Measurements from ENCODE around the gene MGLL.

DNA sequence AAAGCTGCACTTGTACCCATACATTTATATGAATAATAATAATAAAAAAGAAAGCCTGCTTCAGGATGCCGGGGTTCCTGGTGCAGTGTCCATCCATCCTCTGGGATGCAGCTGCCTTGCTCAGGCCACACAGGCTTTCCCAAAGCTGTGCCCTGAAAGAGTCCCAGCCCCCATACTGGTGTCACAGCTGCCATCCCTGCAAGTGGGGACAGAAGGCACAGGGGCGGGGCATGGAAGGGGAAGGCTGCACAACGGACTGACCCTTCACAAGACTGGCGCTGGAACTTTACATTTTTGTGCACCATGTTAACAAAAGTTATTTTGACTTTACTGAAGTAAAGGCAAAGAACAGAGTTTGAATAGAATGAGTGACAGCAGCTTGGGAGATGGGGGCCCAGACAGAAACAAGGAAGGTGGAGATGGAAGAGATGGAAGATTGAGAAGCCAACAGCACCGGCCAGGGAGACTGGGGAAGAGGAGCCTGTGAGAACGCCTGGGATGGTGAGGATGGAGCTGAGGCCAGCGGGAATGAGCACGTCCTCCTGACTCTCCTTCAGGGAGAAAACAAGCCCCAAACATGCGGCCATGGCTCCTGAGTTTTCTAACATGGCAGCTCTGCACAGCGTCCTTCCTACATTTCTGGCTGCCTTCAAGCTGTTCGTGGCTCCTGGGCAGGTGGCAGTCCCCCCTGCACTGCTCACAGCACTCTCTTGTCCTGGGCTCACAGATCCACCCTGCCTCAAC lies 76.5 kb downstream of the MGLL start:
- TF ChIP-seq POLR2AphosphoS5 (IDR thresholded peaks at IDR 0.05; ENCODE audit: borderline replicate concordance, low read depth, low read length): no peak
- no peak for TF ChIP-seq FOXP2 (optimal IDR thresholded peaks at IDR 0.05; ENCODE audit: control extremely low read depth, extremely low read length, insufficient read depth)
- no peak for TF ChIP-seq EZH2 (IDR thresholded peaks at IDR 0.05)

Data from SK-N-MC (cell line).